Esophagus squamous epithelium (tissue), 5 donors: Measurements from ENCODE around the gene SH3GL1. TPM values are rescaled to one million over a fixed set of nuclear protein-coding genes. Genes with fewer than 3 reads are reported as not detected.

ENCODE experiments used
- DNase-seq: peaks from one replicate; lab custom pipeline; 2025; lab: John Stamatoyannopoulos, UW
- H3K27ac ChIP-seq, 4 donors: fragments of 200-600 bp; sonication (generic); one replicate each; pipeline ENCODE4 v1.5.1; 2016 to 2019; ENCODE audit warnings: mild to moderate bottlenecking in 1 of 4
- H3K27me3 ChIP-seq, 4 donors: fragments of 200-600 bp; sonication (generic); 1 replicate in 3 of 4; 2 replicates in 1 of 4; pipeline versions ENCODE4 v1.5.1 to v1.6.0; 2017 to 2021; ENCODE audit warnings: antibody characterized with exemption in 1 of 4
- H3K36me3 ChIP-seq, 3 donors: fragments of 200-600 bp; sonication (generic); one replicate each; pipeline ENCODE4 v1.5.1; 2016 to 2019
- H3K4me1 ChIP-seq, 3 donors: fragments of 200-600 bp; sonication (generic); one replicate each; pipeline ENCODE4 v1.5.1; 2017 to 2019
- H3K4me3 ChIP-seq, 4 donors: fragments of 200-600 bp; sonication (generic); 1 replicate in 3 of 4; 2 replicates in 1 of 4; pipeline ENCODE4 v1.5.1; 2016 to 2019; ENCODE audit warnings: mild to moderate bottlenecking in 2 of 4, moderate library complexity in 1 of 4
- H3K9me3 ChIP-seq, 3 donors: fragments of 200-600 bp; sonication (generic); one replicate each; pipeline ENCODE4 v1.5.1; 2016 to 2019
- POLR2A ChIP-seq, 4 donors: fragments of 450-650 bp; IDR thresholded peaks; one replicate each; pipeline ENCODE4 v1.6.1; 2017; ENCODE audit warnings: antibody characterized with exemption in 4 of 4, mild to moderate bottlenecking in 4 of 4, moderate library complexity in 3 of 4
- WGBS, 2 donors: methylation state at CpG; one replicate each; pipeline ENCODE4 v1.1.5; 2018; 5-methylcytosine and 5-hydroxymethylcytosine counted together
- intact Hi-C: fragments of 100-400 bp; cut with DNase I; formaldehyde crosslinking; loops from one replicate; pipeline ENCODE4 v1.15.0; 2022
- total RNA-seq, 4 donors: library from RNA; depleted of rRNA; stranded (reverse); fragments of >200 nt; gene quantifications; one replicate each; pipeline ENCODE4 v1.1.0, GENCODE V29; 2016
- TF ChIP-seq, protein P1 (sequence below), 6 experiments: fragments of 450-650 bp in 4 of 6; fragments of 200-600 bp in 2 of 6; sonication (generic) in 2 of 6; IDR thresholded peaks; one replicate each; pipeline ENCODE4 v1.5.1; 2016 to 2019; ENCODE audit warnings: antibody characterized with exemption in 6 of 6, mild to moderate bottlenecking in 4 of 6, moderate library complexity in 4 of 6
- donor health status: DM: yes; HTN: yes; CAD: no.

Gene SH3GL1
- total RNA-seq, 4 donors from 2014 or later: 67.4 to 131 (median 91.2) TPM

DNA sequence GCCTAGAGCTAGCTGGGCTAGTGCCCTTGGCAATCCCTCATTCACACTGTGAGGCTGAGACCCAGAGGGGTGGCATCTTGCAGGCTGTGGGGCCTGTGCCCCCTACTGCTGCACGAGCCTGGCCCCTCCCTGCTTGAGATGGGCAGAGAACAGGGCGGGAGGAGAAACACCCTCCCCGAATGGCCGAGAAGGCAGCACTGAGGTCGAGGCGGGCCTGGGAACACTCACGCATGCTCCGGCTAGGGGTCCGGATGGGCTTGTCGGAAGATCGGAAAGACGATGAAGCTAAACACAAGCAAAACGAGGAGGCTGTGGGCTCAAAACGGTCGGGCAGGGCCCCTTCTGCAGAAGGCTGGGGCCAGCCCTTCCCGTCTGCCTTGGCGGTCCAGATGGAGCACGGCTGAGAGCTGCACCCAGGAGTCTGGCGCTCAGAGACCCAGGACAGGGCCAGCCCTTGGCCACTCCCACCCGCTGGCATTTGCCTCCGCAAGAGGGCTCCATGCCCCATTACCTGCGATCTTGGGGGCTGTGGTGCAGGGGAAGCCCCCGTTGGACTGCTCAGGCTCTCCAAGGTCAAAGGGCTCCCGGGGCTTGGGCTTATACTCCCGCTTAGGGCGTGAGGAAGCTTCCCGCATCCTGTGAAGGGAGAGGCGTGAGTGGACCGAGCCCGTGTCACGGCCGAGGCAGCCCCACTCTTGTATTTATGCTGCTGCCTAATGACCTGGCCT, 38.1 kb downstream of the SH3GL1 start:
- 79 to 87% methylated on average over 12 to 14 of the region's 32 CpGs for WGBS, 2 donors

DNA sequence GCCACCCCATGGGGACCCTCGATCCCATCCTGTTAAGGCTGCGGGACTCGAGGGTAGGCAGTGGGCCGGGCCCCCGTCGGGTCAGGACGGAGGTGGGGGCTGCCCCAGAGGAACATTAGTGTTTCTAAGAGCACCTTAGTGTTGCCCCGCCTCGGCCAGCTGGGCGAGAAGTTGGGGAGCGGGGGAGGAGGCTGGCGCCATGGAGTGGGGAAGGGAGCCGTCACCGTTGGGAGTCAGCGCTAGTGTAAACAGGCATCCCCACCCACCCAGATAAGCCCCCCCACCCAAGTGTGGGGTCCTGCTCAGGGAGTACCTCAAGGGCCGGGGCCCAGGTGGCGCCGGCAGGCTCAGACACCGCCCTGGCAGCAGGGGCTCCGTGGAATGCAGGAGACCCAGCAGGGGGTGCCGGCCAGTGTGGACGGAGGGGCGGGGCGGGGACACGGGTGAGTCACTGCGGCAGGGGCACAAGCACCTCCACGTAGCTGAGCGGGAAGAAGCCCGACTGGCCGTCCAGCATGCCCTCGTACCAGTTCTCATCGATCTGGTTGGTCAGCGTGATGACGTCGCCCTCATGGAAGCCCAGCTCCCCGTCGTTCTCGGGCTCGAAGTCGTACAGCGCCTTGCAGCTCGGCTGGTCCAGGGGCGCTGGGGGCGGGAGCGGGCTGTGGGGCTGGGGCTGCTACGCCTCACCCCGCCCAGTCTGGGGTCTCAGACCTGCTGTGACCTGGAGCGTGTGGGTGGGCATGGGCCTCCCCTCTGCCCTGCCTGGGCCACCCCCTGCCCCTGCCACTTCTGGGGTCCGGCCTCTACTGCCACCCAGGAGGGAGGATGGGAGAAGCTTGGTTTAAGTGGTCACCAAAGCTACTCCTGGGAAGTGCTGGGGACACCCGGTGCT, 38.9 kb downstream of the SH3GL1 start:
- WGBS, 2 donors: 85 to 93% methylated on average over 13 to 20 of the region's 50 CpGs
- Histone ChIP-seq H3K27ac (peak overlapping the region; percentile 8 to 71 (median 40)), H3K27me3 (no peaks in the 10 kb centered on the region), H3K9me3 (no peaks in the 10 kb centered on the region), H3K4me1 (peaks cover 0 to 35% (median 8%) of the 10 kb centered on the region in 3 donors), H3K36me3 (peaks cover 46 to 100% (median 53%) of the 10 kb centered on the region in 3 donors), H3K4me3 (no peak overlapping the region)
- intact Hi-C loops: no loop called here
- TF ChIP-seq, protein P1, sequence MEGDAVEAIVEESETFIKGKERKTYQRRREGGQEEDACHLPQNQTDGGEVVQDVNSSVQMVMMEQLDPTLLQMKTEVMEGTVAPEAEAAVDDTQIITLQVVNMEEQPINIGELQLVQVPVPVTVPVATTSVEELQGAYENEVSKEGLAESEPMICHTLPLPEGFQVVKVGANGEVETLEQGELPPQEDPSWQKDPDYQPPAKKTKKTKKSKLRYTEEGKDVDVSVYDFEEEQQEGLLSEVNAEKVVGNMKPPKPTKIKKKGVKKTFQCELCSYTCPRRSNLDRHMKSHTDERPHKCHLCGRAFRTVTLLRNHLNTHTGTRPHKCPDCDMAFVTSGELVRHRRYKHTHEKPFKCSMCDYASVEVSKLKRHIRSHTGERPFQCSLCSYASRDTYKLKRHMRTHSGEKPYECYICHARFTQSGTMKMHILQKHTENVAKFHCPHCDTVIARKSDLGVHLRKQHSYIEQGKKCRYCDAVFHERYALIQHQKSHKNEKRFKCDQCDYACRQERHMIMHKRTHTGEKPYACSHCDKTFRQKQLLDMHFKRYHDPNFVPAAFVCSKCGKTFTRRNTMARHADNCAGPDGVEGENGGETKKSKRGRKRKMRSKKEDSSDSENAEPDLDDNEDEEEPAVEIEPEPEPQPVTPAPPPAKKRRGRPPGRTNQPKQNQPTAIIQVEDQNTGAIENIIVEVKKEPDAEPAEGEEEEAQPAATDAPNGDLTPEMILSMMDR (IDR thresholded peaks at IDR 0.05): no peak
- TF ChIP-seq POLR2A (IDR thresholded peaks at IDR 0.05): no peak
- DNase-seq: no peak

More for the DNA sequence above, 38.1 kb downstream of the SH3GL1 start:
- H3K4me3 ChIP-seq: no peak overlapping the region
- peaks cover 0 to 38% (median 8%) of the 10 kb centered on the region in 3 donors for H3K4me1 ChIP-seq
- H3K27me3 ChIP-seq: no peaks in the 10 kb centered on the region
- DNase-seq: no peak
- H3K9me3 ChIP-seq: no peaks in the 10 kb centered on the region
- no peak overlapping the region for H3K27ac ChIP-seq
- H3K36me3 ChIP-seq: peaks cover 50 to 100% (median 53%) of the 10 kb centered on the region in 3 donors
- TF ChIP-seq, protein P1 (IDR thresholded peaks at IDR 0.05): no peak
- no peak for TF ChIP-seq POLR2A (IDR thresholded peaks at IDR 0.05)
- intact Hi-C loops: no loop called here

DNA sequence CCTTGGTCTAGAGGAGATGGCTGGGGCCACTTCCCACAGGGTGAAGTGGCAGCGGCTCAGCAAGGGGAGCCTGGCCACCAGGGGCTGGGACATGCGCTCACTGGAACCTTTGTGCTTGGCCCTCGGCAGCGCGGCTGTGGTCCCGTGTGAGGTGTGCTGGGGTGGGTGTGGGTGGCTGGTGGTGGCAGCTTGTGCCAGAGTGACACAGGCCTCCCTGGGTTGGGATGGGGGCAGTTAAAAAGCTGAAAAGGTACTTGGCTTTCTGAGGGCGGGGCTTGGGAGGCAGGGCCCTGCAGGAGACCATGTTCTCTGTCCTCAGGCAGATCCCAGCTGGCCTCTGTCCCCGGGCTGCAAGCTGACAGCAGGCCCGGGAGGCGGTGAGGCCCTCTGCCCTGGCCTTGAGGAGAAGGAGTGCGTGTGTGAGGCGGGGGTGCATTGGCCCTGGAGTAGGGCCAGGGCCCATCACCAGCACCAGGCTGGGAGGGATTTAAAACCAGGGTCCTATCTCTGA, 39.7 kb downstream of the SH3GL1 start:
- DNase-seq: no peak
- TF ChIP-seq POLR2A (IDR thresholded peaks at IDR 0.05): no peak
- TF ChIP-seq, protein P1 (IDR thresholded peaks at IDR 0.05): no peak

DNA sequence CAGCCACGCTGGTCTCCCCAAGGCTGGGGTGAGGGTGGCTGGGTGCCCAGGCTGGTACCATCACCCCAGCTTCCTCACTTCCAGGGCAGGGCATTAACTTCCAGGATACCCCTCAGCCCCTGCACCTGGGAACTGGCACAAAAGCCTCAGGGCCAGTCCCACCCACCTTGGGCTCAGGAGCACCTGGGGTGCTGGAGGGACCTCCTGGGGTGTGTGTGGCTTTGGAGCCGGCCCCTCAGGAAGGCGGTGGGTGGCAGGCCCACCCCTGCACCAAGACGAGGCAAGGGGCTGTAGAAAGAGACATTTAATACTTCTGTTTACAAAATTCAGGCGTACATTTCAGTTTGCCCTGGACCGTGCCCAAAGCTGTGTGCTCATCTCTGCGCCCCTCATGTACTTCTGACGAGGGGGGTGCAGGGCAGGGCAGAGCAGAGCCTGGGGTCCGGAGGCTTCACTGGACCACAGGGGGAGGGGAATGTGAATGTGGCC, 40.2 kb downstream of the SH3GL1 start:
- H3K27ac ChIP-seq: peak overlapping the region in 3 of 4 donors; percentile 18 to 71 (median 61)
- H3K36me3 ChIP-seq: peaks cover 33 to 100% (median 44%) of the 10 kb centered on the region in 3 donors
- TF ChIP-seq POLR2A (IDR thresholded peaks at IDR 0.05): no peak
- TF ChIP-seq, protein P1 (IDR thresholded peaks at IDR 0.05): no peak
- WGBS, 2 donors: 39 to 69% methylated on average over 3 to 5 of the region's 9 CpGs
- no peak overlapping the region for H3K4me3 ChIP-seq
- peaks cover 0 to 29% (median 8%) of the 10 kb centered on the region in 3 donors for H3K4me1 ChIP-seq
- H3K27me3 ChIP-seq: no peaks in the 10 kb centered on the region
- no peaks in the 10 kb centered on the region for H3K9me3 ChIP-seq
- no peak for DNase-seq
- intact Hi-C loops: no loop called here

More for the DNA sequence above, 39.7 kb downstream of the SH3GL1 start:
- Histone ChIP-seq H3K9me3 (no peaks in the 10 kb centered on the region), H3K36me3 (peaks cover 39 to 100% (median 48%) of the 10 kb centered on the region in 3 donors), H3K4me3 (no peak overlapping the region), H3K27me3 (no peaks in the 10 kb centered on the region), H3K4me1 (peaks cover 0 to 35% (median 8%) of the 10 kb centered on the region in 3 donors), H3K27ac (peak overlapping the region; percentile 8 to 71 (median 40))
- intact Hi-C loops: no loop called here
- 73% methylated on average over 4 of the region's 12 CpGs; no CpG with 5 or more reads in 1 of the 2 donors for WGBS, 2 donors
